Panc1 (cell line): Measurements from ENCODE around the gene LY86.

Source experiments
- CTCF ChIP-seq: fragments of 450-650 bp; IDR thresholded peaks from 2 replicates; pipeline ENCODE4 v1.5.1; 2017; ENCODE audit warnings: mild to moderate bottlenecking
- POLR2AphosphoS5 ChIP-seq: IDR thresholded peaks from 2 replicates; pipeline ENCODE4 v1.6.1; 2012; ENCODE audit warnings: mild to moderate bottlenecking, low read depth, low read length, moderate library complexity
- SIN3A ChIP-seq: IDR thresholded peaks from 2 replicates; pipeline ENCODE4 v1.6.1; 2012; ENCODE audit warnings: low read depth, mild to moderate bottlenecking, low read length, moderate library complexity, borderline replicate concordance; ENCODE audit not compliant: insufficient read depth
- TF ChIP-seq, protein P1 (sequence below), 2 experiments: IDR thresholded peaks; 2 replicates each; pipeline ENCODE4 v1.6.1; 2011 to 2012; ENCODE audit warnings: low read depth in 2 of 2, control low read depth in 1 of 2, low read length in 1 of 2, mild to moderate bottlenecking in 1 of 2, moderate library complexity in 1 of 2; ENCODE audit not compliant: insufficient read depth in 1 of 2

DNA sequence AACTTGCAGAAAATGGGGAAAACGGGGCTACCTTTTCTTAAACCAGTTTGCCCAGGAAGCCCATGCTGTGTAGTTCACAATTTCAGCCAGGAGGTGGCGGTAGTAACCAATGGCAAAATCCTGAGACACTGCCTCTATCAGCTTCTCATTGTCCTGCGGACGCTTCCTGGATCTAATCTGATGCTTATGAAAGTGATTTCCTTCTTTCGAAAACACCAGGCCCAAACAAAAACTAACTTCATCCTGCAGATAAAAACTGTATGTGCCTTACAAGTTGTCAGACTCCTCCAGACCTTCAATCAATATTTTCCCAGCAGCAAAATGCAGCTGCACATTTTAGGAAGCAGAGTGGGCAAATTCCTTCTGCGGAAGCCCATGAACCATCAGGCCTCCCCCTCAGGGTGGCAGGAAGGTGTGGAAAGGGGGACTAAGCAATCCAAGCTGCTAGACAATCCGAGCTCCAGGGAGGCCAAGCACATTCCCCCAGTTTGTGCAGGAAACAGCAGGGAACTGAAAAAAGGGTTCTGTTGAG lies 88.5 kb downstream of the LY86 start:
- TF ChIP-seq CTCF = peak; percentile 95
- TF ChIP-seq POLR2AphosphoS5 = no peak
- no peak for TF ChIP-seq SIN3A
- TF ChIP-seq, protein P1, sequence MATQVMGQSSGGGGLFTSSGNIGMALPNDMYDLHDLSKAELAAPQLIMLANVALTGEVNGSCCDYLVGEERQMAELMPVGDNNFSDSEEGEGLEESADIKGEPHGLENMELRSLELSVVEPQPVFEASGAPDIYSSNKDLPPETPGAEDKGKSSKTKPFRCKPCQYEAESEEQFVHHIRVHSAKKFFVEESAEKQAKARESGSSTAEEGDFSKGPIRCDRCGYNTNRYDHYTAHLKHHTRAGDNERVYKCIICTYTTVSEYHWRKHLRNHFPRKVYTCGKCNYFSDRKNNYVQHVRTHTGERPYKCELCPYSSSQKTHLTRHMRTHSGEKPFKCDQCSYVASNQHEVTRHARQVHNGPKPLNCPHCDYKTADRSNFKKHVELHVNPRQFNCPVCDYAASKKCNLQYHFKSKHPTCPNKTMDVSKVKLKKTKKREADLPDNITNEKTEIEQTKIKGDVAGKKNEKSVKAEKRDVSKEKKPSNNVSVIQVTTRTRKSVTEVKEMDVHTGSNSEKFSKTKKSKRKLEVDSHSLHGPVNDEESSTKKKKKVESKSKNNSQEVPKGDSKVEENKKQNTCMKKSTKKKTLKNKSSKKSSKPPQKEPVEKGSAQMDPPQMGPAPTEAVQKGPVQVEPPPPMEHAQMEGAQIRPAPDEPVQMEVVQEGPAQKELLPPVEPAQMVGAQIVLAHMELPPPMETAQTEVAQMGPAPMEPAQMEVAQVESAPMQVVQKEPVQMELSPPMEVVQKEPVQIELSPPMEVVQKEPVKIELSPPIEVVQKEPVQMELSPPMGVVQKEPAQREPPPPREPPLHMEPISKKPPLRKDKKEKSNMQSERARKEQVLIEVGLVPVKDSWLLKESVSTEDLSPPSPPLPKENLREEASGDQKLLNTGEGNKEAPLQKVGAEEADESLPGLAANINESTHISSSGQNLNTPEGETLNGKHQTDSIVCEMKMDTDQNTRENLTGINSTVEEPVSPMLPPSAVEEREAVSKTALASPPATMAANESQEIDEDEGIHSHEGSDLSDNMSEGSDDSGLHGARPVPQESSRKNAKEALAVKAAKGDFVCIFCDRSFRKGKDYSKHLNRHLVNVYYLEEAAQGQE (IDR thresholded peaks at IDR 0.05; ENCODE audit: insufficient read depth in 1 of 2, low read depth in 2 of 2, low read length in 1 of 2) = no peak
